SU-DHL-6 (cell line): ENCODE measurements around the gene CDYL2.

Source experiments
- EZH2phosphoT487 ChIP-seq: fragments of 200-600 bp; sonication (generic), shearing (Covaris generic); conservative IDR thresholded peaks from 2 replicates; pipeline ENCODE4 v1.6.1; 2018; ENCODE audit warnings: mild to moderate bottlenecking, antibody characterized with exemption, low read length, moderate library complexity, mixed read lengths
- TF ChIP-seq, protein P1 (sequence below): fragments of 200-600 bp; sonication (generic); IDR thresholded peaks from one replicate; pipeline ENCODE4 v1.5.1; 2017; ENCODE audit warnings: antibody characterized with exemption, mild to moderate bottlenecking, low read length, moderate library complexity; ENCODE audit not compliant: insufficient read depth, poor library complexity, severe bottlenecking

DNA sequence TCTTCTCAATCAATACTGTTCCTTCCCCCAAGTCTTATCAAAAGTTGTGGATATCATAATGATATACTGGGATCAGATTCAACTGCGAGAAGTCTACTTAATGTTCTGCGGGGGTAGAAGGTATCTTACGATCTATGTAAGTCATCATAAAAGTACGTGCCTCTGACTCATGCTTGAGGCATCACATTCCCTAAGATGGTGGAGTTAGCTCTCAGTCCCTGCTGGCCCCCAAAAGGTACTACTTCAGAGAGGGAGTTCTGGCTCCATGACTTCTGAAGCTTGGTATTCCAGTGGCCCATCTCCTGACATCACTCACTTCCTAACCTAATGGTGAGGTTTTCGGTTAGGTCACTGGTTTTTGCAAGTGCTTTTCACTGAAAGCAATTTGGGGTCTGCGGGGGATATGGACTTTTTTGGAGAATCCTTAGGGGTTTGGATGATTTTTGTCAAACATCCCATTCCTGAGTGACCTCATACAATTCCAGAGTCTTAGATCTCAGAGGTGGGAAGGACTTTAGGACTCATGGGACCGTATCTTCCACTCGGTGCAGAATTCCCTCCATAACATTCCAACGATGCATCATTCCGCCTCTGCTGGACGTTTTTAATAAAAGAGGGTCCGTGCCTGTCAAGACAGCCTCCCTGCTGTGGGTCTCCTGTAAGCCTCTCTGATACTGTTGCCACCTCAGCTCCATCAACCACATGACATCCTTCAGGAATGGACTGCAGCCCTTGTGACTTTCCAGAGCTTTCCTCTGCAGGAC, 189.3 kb downstream of the CDYL2 start:
- TF ChIP-seq, protein P1, sequence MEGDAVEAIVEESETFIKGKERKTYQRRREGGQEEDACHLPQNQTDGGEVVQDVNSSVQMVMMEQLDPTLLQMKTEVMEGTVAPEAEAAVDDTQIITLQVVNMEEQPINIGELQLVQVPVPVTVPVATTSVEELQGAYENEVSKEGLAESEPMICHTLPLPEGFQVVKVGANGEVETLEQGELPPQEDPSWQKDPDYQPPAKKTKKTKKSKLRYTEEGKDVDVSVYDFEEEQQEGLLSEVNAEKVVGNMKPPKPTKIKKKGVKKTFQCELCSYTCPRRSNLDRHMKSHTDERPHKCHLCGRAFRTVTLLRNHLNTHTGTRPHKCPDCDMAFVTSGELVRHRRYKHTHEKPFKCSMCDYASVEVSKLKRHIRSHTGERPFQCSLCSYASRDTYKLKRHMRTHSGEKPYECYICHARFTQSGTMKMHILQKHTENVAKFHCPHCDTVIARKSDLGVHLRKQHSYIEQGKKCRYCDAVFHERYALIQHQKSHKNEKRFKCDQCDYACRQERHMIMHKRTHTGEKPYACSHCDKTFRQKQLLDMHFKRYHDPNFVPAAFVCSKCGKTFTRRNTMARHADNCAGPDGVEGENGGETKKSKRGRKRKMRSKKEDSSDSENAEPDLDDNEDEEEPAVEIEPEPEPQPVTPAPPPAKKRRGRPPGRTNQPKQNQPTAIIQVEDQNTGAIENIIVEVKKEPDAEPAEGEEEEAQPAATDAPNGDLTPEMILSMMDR: no peak
- TF ChIP-seq EZH2phosphoT487: no peak
